HG03521 (cell line): ENCODE results near the gene TBXA2R.
"Not testable (repeated sequence)": the region's sequence is repeated elsewhere in the genome, so short reads cannot be mapped to it uniquely, and the experiment has no call there.

Experiments
- ATAC-seq: cut with Tn5 transposase; IDR thresholded peaks from one replicate; pipeline ENCODE4 v1.9.1; 2021; ENCODE audit warnings: mild to moderate bottlenecking, moderate library complexity; ENCODE audit not compliant: unreplicated experiment

Gene TBXA2R

GRCh38 chr19:3641515-3642269, 35.0 kb upstream of the TBXA2R start:
- ATAC-seq = no peak

DNA sequence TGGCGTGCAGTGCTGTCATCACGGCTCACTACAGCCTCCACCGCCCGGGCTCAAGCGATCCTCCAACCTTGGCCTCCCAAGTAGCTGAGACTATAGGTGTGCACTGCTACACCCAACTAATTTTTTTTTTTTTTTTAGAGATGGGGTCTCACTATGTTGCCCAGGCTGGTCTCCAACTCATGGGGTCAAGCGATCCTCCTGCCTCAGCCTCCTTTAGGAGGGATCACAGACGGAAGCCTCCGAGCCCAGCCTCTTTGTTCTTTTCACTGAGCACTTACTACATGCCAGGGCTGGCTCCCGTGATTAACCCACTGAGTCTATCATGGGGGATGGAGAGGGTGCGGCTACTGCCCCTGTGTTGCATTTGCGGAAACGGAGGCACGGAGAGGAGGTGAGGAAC, 32.8 kb upstream of the TBXA2R start:
- ATAC-seq = no peak

GRCh38 chr19:3638208-3639193, 31.8 kb upstream of the TBXA2R start:
- ATAC-seq = no peak

DNA sequence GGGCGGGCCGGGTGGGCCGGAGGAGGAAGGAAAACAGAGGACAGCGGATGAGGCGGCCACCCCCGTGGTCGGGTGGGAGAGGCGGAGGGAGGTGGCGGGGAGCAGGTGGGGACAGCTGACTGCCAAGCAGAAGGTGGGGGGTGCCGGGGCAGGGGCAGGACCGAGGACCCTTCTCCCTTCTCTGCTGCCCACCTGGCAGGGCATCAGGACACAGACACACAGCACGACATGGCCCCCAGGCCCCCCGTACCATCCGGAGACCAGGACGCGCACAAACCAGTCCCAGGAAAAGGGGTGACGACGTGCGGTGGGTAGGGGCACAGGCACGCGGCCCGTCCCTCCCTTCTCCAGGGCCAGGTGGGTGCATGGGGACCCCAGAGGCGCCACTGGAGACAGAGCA, 30.9 kb upstream of the TBXA2R start:
- ATAC-seq = no peak

- no peak for ATAC-seq
These were observed 30.3 kb upstream of the TBXA2R start for GRCh38 chr19:3636962-3637361.

GRCh38 chr19:3636506-3636905, 29.8 kb upstream of the TBXA2R start:
- no peak for ATAC-seq

- ATAC-seq = no peak
These were observed 27.9 kb upstream of the TBXA2R start for GRCh38 chr19:3634496-3635045.

- no peak for ATAC-seq
These were observed 26.9 kb upstream of the TBXA2R start for GRCh38 chr19:3633559-3633988.

- no peak for ATAC-seq
These were observed 26.3 kb upstream of the TBXA2R start for GRCh38 chr19:3632739-3633558.

DNA sequence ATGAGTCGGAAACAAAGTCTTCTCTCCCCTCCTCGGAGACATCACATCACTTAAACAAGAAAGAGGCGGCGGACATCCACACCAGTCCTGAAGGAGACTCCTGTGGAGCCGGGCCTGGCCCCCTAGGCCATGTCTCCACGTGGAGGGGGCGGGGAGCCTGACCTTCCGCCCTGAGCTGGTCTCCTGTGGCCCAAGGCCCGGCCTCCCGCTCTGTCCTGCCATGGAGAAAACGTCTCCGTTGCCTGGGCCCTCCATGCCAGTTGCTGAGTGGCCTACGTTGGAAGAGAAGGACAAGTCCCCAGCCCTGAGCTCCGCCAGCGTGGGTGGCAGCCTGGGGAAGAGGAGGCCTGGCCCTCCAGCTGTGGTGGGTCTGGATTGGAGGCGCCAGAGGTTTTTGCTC, 25.4 kb upstream of the TBXA2R start:
- ATAC-seq = no peak

DNA sequence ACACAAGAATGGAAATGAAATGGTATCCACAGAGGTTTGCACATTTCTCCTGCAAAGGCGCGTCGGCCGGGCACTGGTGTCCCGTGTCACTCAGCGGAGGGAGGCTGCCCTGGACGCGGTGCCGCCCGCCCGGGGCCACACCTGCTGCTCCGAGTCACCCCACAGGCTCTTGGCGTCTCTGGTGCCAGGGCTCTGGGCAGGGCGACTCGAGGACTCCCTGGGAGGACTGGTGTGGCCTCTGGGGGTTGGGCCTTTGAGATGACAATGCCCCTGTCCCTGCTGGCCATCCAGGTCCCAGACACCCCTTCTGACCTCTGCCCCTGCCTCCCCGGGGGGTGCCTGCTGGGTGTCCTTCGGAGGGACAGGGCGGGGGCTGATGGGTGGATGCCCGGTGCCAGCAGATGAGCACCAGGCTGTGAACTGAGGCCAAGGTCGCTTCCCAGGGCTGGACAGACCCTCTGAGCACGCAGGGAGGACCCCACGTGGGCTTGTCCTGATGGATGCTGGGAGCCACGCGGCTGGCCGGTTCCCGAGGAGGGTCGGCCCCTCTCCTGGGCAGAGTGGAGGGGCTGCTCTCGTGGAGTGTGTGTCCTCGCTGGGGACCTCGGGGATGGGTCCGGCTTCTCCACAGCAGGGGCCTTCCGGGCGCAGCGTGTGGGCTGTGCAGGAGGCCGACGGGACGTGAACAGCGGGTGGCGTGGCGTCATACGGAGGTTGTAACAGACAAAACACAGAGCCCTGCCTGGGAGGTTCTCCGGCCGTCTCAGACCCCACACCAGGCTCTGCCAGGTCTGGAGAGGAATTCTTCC, 24.6 kb upstream of the TBXA2R start:
- no peak for ATAC-seq

DNA sequence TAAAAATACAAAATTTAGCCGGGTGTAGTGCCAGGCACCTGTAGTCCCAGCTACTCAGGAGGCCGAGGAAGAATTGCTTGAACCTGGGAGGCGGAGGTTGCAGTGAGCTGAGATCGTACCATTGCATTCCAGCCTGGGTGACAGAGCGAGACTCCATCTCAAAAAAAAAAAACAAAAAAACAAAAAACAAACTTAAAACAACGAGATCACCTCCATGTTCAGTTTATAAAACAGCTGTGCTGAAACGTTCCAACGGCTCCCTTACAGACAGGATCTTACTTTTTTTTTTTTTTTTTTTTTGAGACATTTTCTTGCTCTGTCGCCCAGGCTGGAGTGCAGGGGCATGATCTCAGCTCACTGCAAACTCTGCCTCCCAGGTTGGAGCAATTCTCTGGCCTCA, 22.1 kb upstream of the TBXA2R start:
- not testable (repeated sequence) for ATAC-seq

- no peak for ATAC-seq
These were observed 20.7 kb upstream of the TBXA2R start for GRCh38 chr19:3627351-3627723.

DNA sequence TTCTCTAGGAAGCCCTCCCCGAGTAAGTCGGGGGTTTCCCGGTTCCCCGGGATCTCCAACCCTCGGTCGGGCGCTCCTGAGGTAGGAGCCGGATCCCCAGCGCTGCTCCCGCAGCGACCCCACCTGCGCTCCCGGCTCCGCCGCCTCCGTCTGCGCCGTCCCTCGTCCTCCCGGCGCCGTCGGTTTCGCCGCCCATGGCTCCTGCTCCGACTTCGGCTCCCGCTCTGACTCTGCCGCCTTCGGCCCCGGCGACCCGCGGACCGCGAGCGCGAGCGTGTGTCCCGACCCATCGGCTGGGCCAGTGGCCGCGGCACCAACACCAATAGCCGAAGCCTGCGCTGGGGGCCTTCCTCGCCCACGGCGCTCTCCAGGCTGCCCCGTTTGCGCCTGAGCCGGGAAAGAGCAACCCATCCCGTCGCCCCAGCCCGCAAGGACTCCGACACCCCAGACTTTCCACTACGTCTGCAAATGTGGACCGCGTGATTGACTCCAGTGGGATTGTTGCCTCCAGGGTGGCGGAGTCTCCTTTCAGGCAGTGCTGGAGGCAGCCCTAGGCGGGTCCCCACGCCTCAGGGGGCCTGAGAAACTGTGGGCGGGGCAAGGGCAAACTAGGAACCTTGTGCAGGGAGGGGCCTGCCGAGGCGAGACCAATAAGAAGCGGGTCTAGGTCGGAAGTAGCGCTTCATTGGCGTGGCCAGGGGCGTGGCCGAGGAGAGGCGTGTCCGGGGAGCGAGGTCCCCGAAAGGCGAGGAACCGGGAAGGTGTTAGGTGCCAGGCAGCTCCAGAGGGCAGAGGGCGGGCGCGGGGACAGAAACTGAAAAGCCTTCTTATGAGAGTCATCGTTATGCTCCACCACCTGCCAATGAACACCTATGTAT, 20.0 kb upstream of the TBXA2R start, which contains the start of gene CACTIN:
Gene CACTIN (minus strand): TSS at position 318 of the 878 bp plus-strand sequence. CDS start 28 bp downstream, at position 290.
- ATAC-seq = peak; percentile 87

DNA sequence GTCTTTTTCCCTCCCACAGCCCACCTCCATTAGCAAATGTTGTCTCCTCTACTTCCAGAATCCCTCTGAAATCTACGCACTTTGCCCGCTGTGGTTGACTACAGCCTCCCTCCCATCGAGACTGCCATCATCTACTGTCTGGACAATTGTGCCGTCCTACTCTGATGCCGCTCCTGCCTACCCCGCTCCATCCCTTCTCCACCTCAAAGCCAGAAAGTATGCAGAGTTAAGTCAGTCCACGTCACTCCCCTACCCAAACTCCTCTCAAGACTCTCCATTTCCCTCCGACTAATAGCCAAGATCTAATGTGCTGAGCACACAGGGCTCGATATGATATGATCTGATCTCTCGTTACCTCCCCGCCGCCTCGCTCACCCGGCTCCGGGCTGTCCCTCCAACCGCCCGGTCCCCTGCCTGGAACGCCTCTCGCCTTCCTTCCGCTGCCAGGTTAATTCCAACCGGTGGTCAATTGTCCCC, 19.4 kb upstream of the TBXA2R start:
- peak; percentile 4 for ATAC-seq

GRCh38 chr19:3623716-3624115, 17.0 kb upstream of the TBXA2R start:
- ATAC-seq = no peak

DNA sequence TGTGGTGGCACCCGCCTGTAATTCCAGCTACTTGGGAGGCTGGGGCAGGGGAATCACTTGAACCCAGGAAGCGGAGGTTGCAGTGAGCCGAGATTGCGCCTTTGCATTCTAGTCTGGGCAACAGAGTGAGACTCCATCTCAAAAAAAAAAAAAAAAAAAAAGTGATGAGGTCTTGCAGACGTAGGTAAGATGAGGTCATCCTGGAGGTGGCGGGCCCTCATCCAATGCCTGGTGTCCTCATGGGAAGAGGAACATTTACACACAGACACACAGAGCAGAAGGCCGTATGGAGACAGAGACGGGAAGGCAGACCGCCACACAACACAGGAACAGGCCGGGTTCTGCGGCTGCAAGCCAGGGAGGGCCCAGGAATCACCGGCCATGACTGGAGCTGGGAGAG, 15.5 kb upstream of the TBXA2R start:
- ATAC-seq = no peak

GRCh38 chr19:3621689-3622088, 15.0 kb upstream of the TBXA2R start:
- no peak for ATAC-seq
